Measurements from ENCODE around the gene CD68.
"Not testable (repeated sequence)": the region's sequence is repeated elsewhere in the genome, so short reads cannot be mapped to it uniquely, and the experiment has no call there.

CD68 gene

DNA sequence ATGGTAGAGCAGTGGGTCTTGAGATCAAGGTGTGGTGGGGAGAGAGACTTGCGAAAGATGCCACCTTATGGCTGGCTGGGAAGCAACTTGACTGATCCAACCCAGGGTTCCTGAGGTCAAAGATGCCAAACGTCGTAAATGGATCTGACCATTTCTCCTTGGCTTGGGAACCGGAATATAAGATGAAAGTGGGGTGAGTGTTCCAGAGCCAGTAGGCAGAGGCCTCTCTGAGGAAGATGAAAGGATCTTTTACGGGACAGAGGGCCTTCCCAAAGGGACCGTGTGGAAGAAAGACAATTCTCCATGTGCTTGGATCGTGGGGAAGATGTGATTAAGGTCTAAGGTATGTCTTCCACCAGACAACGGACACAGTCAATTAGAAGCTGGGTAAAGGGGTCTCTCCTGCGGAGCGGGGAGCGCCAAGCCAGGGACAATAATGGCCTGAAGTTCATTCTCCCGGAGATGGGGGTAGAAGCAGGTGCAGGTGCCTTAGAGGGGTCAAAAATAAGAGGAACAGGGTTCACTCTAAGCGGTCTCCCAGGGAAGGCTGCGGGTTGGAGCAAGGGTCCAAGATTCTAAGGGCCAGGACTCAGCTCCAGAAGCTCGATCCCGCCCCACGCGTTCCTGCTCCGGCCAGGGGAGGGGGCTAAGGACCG is 34.5 kb downstream of the CD68 start:
- DNase-seq (ENCODE audit: low read depth in 3 of 3) = no peak

DNA sequence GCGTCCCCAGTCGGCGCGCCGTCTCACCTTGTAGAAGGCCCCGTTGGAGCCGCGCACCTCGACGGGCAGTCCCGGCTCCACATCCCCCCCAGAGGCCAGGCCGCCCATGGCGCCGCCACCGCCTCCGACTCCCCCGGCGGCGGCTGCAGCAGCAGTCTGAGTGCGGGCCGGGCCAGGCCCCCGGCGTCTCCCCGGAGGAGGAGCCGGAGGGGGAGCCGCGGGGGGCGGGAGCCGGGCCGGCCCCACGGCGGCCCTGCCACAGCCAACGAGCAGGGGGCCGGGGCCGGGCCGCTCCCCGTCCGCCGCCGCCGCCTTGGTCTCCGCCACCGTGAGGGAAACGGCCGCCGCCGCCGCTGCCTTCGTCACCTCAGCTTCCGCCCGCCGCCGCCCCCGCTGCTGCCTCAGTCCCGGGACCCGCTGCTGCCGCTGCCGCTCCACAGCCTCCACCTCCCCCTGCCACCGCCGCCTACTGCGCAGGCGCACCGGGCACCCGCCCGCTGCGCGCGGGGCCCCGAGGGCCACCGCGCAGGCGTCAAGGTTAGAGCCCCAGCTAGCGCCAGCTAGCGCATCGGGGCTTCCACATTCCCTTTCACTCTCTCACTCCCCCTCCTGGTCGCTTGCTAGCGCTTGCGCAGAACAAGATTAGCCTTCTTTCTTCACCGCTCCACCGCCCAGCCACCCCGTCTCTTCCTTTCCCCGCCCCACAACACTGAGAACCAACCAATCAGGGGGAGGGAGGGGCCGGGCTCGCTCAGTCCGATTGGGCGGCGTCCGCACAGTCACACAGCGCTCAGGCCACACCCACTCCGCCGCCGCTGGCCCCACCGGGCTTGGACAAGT is 35.2 kb downstream of the CD68 start, which contains the start of gene FXR2:
Gene FXR2 (minus strand): TSS at position 473 of the 840 bp plus-strand sequence. CDS start 365 bp downstream, at position 108.
- peak; percentile 94 to 98 (median 98) for DNase-seq (ENCODE audit: low read depth in 3 of 3)

DNA sequence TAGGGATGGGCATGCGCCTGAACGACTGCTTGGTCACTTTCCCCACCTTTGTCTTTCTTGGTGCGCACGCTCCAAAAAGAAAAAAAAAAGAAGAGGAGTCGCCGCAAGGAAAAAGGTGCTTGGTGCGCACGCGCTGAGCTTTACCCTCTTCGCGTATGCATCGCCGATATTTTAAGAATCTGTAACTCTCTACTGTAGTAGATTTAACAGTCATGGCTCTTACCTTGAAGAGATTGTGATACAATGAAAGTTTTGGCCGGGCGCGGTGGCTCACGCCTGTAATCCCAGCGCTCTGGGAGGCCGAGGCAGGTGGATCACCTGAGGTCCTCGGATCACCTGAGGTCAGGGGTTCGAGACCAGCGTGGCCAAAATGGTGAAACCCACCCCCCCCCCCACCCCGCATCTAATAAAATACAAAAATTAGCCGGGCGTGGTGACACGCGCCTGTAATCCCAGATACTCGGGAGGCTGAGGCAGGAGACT is 35.9 kb downstream of the CD68 start:
- peak in 1 of 3 experiments; percentile 10 for DNase-seq (ENCODE audit: low read depth in 3 of 3)

DNA sequence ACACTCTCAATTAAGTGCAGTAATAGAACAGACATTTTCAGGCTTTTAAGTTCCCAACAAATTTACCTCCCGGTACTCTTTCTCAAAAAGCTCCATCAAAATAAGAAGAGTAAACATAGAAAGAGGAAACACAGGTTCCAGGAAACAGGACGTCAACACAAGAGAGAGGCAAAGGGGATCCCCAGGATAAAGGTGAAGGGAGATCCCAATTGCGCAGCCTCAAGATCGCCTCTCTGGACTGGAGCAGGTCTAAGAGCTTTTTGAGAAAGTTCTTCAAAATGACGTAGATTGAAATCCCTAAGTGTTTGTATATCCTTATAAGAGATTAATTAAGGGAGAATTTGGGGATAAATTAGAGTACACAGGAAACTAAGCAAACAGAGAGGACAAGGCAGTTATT is 39.2 kb downstream of the CD68 start:
- DNase-seq (ENCODE audit: low read depth in 3 of 3) = no peak

DNA sequence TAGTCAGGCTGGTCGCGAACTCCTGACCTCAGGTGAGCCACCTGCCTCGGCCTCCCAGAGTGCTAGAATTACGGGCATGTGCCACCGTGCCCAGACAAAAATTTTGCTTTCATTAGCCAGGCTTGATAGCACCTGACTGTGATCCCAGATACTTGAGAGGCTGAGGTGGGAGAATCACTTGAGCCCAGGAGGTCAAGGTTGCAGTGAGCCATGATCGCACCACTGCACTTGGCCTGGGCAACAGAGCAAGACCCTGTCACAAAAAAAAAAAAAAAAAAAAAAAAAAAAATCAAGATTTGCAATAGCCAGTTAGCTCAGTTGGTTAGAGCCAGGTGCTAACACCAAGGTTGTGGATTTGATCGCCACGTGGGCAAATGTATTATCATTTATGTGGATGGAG is 41.4 kb downstream of the CD68 start:
- DNase-seq (ENCODE audit: low read depth in 3 of 3) = no peak

DNA sequence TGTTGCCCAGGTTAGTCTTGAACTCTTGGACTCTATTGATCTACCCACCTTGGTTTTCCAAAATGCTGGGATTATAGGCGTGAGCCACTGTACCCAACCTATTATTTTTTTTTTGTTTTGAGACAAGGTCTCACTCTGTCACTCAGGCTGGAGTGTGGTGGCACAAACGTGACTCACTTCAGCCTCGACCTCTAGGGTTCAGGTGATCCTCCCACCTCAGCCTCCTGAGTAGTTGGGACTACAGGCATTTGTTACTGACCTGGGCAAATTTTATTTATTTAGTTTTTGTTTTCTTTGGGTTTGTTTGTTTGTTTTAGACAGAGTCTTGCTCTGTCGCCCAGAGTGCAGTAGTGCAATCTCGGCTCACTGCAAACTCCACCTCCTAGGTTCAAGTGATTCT is 44.2 kb downstream of the CD68 start:
- DNase-seq (ENCODE audit: low read depth in 3 of 3) = no peak

DNA sequence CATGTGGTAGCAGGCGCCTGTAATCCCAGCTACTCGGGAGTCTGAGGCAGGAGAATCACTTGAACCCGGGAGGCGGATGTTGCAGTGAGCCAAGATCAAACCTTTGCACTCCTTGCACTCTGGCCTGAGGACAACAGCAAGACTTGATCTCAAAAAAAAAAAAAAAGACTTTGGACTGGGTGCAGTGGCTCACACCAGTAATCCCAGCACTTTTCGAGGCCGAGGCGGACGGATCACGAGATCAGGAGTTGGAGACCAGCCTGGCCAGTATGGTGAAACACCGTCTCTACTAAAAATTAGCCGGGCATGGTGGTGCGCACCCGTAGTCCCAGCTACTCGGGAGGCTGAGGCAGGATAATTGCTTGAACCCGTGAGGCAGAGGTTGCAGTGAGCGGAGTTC is 46.3 kb downstream of the CD68 start:
- DNase-seq (ENCODE audit: low read depth in 3 of 3) = not testable (repeated sequence)

DNA sequence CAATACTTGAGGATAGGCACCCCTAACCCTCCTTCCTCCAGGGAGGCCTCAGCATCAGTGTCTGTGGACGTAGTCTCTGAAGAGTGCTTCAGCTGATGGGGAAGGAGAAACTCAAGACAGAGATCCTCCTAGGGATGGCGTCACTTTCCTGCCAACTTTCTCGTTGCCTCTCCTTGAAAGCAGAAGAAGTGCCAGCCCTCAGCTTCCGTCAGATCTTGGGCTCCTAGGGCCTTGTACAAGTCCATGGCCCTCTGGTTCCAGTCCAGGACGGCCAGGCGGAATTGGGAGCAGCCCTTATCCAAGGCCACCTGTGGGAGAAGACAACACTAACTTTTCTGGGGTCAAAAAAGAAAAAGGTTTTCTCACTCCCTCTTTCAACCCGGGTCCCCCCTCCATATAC is 46.9 kb downstream of the CD68 start:
- DNase-seq (ENCODE audit: low read depth in 3 of 3) = no peak

DNA sequence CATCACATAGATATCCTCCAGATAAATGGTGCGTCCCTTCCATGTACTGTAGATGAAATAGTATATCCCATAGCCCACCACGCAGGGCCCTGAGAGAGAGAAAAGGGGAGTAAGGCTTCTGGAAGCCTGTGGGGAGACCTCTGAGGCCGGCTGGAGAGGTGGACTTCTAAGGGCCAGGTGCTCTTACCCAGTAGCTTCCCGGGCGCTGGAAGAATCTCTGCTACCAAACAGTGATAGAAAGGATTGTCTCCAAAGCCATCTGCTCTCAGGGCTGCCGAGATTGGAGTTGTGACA is 47.5 kb downstream of the CD68 start:
- DNase-seq (ENCODE audit: low read depth in 3 of 3) = no peak

DNA sequence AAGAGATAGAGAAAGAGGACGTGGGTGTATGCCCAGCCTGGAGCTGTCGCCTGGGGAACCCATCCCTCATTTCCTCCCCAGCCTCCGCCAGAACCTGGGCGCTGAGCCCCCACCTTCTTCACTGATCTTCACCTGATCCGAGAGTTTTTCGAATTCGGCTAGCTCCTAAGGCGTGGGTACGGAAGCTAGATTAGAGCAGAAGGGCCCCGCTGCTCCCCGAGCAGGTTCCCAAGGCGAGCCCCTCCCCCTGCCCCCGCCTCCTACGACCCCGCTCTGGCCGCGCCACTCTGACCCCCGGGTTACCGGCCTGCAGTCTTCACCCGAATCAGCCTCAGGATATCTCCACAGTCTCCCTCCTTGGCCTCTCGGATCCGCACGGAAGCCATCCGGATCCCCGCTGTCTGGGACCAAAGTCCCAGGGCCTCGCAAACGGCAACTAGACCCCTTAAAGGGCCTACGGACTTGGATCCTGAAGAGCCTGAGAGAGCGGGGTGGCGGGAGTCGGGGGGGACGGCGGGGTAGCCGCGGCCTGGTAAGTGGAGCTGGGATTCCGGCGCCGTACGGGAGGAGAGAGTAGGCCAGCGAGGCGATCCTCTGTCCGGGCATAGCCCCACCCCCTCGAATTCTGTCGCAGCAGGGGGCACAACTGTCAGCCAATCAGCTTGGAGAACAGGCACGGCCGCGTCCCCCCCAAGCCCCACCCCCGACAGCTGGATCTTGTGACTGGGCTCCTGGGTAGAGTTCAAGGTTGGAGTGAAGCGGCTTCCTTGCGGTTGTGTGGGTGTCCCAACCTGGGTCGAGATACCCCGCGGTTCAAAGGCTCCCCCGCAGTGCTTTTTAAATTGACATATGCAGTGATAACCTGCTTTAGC is 48.0 kb downstream of the CD68 start, which contains the start of gene SAT2:
Gene SAT2 (minus strand): TSS at position 572 of the 872 bp plus-strand sequence. CDS start 186 bp downstream, at position 386.
- peak; percentile 58 to 81 (median 76) for DNase-seq (ENCODE audit: low read depth in 3 of 3)

DNA sequence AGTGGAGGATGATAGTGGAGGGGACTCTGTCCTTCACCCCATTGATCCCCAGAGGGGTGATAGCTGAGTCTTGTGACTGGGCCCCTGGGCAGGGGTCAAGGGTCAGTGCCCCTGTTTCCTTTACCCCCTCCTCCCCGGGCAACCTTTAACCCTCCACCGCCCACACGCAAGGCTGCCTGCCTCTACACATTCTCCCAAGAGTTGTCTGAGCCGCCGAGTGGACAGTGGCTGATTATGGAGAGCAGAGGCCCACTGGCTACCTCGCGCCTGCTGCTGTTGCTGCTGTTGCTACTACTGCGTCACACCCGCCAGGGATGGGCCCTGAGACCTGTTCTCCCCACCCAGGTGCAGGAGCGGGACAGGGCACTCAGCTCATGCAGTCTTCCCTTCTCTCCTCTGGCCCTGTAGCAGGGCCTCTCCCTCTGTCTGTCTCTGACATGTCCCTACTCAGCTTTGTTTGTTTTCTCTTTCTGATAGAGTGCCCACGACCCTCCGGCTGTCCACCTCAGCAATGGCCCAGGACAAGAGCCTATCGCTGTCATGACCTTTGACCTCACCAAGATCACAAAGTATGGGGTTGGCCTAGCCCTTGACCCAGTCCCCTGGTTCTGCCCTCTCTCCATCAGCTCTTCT is 50.6 kb downstream of the CD68 start, which contains the start of gene SHBG:
Gene SHBG (plus strand): TSS at position 197 of the 633 bp plus-strand sequence. CDS start 38 bp downstream, at position 235.
- DNase-seq (ENCODE audit: low read depth in 3 of 3) = no peak
